GM12864 (cell line): ENCODE measurements around the gene FMN2.
A peak's percentile ranks its signal among the peaks of the same experiment; 100 is the strongest.

Experiments used
- DNase-seq: peaks from one replicate; pipeline ENCODE4 v3.0.0-alpha.2; 2011; ENCODE audit warnings: low read depth
- H3K4me3 ChIP-seq: 2 replicates; pipeline ENCODE4 v1.5.1; 2011; ENCODE audit warnings: mild to moderate bottlenecking, low read depth, low read length, control low read depth
- CTCF ChIP-seq: IDR thresholded peaks from 2 replicates; pipeline ENCODE4 v1.5.1; 2011; ENCODE audit warnings: low read depth, mild to moderate bottlenecking, moderate library complexity, low read length, control low read depth, inconsistent platforms; ENCODE audit errors: missing control alignments

Gene FMN2

GRCh38 chr1:240189386-240189989 lies 97.8 kb downstream of the FMN2 start:
- H3K4me3 ChIP-seq: no peak overlapping the region
- TF ChIP-seq CTCF: peak; percentile 75
- DNase-seq: no peak

DNA sequence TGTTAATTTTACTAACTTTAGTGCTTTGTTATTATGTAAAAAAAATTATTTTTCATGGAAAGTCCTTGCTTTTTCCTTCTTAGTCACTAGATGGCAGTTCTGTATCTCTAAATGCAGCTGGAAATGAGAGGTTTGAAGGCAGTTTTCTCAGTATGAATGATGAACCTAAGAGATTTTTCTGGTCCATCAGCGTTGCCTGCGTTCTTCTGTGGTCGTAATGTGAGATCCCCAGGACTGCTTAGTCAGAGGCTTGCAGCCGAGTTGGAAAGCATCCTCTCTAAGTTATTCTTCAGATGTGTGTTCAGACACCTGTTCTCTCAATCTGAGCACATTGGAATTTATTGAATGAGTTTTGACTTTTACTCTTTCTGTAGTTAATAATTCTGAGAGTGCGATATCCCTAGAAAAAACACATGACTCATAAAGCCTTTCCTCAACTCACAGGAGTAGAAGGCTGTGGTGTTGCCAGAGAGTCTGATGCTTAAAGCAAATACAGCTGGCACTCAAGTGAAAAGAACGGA lies 99.3 kb downstream of the FMN2 start:
- no peak overlapping the region for H3K4me3 ChIP-seq
- peak; percentile 13 for TF ChIP-seq CTCF
- no peak for DNase-seq

DNA sequence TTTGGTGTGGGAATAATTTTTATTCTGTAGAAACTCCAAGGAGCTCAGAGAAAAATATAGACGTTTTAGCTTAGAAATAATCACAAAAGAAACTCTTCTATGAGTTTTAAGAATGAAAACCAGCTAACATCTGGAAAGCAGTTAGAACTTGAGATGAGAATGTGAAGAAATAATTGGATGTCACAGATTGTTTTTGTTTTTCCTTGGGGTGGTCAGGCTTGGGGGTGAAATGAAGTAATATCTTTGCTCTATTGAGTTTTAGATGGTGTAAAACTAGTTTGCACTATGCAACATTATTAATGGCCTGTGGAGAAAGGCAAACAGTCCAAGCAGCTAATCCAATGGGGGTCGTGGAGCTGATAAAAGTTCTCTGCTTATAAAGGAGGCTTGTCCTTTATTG lies 101.2 kb downstream of the FMN2 start:
- no peak for TF ChIP-seq CTCF
- no peak for DNase-seq
- H3K4me3 ChIP-seq: no peak overlapping the region

DNA sequence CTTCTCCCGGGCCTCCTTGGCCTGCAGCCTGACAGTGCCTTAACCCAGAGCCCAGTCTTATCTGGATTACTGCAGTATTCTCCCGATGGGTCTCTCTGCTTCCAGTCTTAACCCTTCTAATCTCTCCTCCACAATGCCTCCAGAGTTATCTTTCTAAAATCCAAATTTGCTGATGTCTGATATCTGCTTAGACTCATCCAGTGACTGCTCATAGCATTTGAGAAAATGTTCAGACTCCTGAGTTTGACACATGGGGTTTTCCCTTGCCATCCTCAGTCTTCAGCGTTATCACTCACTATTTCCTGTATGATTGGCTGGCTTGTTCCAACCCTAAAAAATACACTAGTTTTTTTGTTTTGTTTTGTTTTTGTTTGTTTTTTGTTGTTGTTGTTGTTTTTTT lies 102.0 kb downstream of the FMN2 start:
- no peak overlapping the region for H3K4me3 ChIP-seq
- TF ChIP-seq CTCF: no peak
- no peak for DNase-seq

DNA sequence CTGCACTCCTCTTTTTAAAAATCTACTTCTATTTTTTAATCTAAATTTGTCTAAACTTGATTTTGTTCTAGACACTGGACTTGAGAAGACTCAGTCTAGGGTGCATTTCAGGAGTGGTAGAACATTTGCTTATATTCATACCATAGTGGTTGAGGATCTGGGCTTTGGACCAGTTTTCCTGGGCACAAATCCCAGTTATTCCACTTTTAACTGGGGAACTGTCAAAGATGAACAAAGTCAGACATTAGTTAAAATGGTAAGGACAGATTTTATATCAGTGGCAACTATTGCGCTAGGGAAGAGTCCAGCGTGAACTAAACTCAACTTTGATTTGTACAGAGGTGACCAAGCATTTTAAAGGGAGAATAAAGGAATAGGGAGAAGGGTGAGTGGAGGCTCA lies 102.4 kb downstream of the FMN2 start:
- no peak for TF ChIP-seq CTCF
- H3K4me3 ChIP-seq: no peak overlapping the region
- DNase-seq: no peak

- no peak for TF ChIP-seq CTCF
- no peak overlapping the region for H3K4me3 ChIP-seq
- DNase-seq: no peak
Observed at GRCh38 chr1:240198376-240198775, 106.7 kb downstream of the FMN2 start.

DNA sequence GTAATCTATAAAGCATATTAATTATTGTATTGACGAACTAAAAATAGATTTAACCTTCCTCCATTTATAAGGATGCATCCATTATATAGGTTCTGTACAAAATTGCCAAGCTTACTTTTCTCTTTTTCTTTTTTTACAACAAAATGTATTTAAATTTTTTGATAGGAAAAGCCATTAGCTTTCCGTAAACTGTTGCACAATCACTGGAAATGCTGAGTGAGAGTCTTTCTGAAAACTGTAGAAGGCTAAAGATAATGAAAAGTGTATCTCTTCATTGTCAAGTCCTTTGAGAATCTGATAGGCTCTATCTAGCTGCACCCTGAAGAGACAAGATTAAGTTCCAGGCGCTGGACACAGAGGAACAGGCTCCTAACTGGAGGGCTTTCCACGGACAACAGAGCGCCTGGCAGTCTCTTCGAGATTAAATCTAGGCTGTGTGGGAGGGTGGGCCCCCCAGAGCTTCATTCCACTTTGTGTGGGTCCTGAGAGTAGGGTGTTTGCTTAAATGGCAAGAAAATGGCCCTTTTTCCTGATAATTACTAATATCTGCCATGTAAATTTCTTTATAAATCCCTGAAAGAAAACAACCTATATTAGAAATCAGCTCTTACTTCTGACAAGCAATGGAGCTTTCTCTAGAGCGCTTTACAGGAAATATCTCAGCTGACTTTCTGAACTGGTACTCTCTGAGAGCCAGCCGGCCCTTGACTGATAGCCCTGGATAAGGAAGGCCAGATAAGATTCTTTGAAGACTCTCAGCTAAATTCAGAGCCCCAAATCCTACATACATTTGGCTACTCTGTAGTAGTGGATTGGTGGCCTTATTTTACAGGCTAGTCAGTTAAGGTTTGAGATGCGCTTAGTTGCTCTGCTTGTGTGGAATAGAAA lies 108.3 kb downstream of the FMN2 start:
- TF ChIP-seq CTCF: no peak
- no peak overlapping the region for H3K4me3 ChIP-seq
- no peak for DNase-seq
